Forelimb muscle (tissue), 1 donor: ENCODE measurements around the gene ADGRG6. TPM values are rescaled to one million over a fixed set of nuclear protein-coding genes. Genes with fewer than 3 reads are reported as not detected.
"Not testable (repeated sequence)": the region's sequence is repeated elsewhere in the genome, so short reads cannot be mapped to it uniquely, and the experiment has no call there.

Experiments used
- DNase-seq: peaks from one replicate; pipeline ENCODE4 v3.0.0-alpha.2; 2013; ENCODE audit warnings: low read depth
- polyA plus RNA-seq: library from polyadenylated mRNA; unstranded; fragments of 120-200 nt; gene quantifications from one replicate; pipeline ENCODE4 v1.2.1, GENCODE V29; 2013; ENCODE audit not compliant: insufficient read length

The ADGRG6 gene
- polyA plus RNA-seq, 1 donor, result 11.2 TPM

- no peak for DNase-seq
These were observed 108.0 kb downstream of the ADGRG6 start for GRCh38 chr6:142409794-142410193.

- DNase-seq, result no peak
These were observed 109.3 kb downstream of the ADGRG6 start for GRCh38 chr6:142411145-142411544.

- DNase-seq, result no peak
These were observed 110.4 kb downstream of the ADGRG6 start for GRCh38 chr6:142412241-142412640.

GRCh38 chr6:142412658-142413057 lies 110.9 kb downstream of the ADGRG6 start:
- no peak for DNase-seq

- no peak for DNase-seq
These were observed 111.3 kb downstream of the ADGRG6 start for GRCh38 chr6:142413111-142413510.

GRCh38 chr6:142414462-142415250 lies 112.8 kb downstream of the ADGRG6 start:
- DNase-seq, result no peak

GRCh38 chr6:142416179-142416578 lies 114.4 kb downstream of the ADGRG6 start:
- peak; percentile 48 for DNase-seq

- DNase-seq, result no peak
These were observed 114.9 kb downstream of the ADGRG6 start for GRCh38 chr6:142416686-142417085.

- DNase-seq, result no peak
These were observed 115.5 kb downstream of the ADGRG6 start for GRCh38 chr6:142417331-142417750.

- no peak for DNase-seq
These were observed 117.3 kb downstream of the ADGRG6 start for GRCh38 chr6:142419071-142419470.

- no peak for DNase-seq
These were observed 119.0 kb downstream of the ADGRG6 start for GRCh38 chr6:142420802-142421201.

- no peak for DNase-seq
These were observed 119.7 kb downstream of the ADGRG6 start for GRCh38 chr6:142421285-142422117.

GRCh38 chr6:142426444-142427132 lies 124.8 kb downstream of the ADGRG6 start:
- DNase-seq, result not testable (repeated sequence)

- DNase-seq, result not testable (repeated sequence)
These were observed 126.7 kb downstream of the ADGRG6 start for GRCh38 chr6:142428468-142428867.

GRCh38 chr6:142429195-142429594 lies 127.4 kb downstream of the ADGRG6 start:
- no peak for DNase-seq

GRCh38 chr6:142433419-142433818 lies 131.6 kb downstream of the ADGRG6 start:
- DNase-seq, result no peak

GRCh38 chr6:142438898-142439297 lies 137.1 kb downstream of the ADGRG6 start:
- DNase-seq, result no peak

- no peak for DNase-seq
These were observed 138.9 kb downstream of the ADGRG6 start for GRCh38 chr6:142440600-142441293.

- DNase-seq, result no peak
These were observed 139.9 kb downstream of the ADGRG6 start for GRCh38 chr6:142441716-142442115.

- DNase-seq, result no peak
These were observed 141.3 kb downstream of the ADGRG6 start for GRCh38 chr6:142443102-142443501.

- no peak for DNase-seq
These were observed 141.7 kb downstream of the ADGRG6 start for GRCh38 chr6:142443532-142443931.

GRCh38 chr6:142444376-142444775 lies 142.6 kb downstream of the ADGRG6 start:
- DNase-seq, result no peak
